MM.1S (cell line): ENCODE results near the gene F8.

Source experiments
- EZH2 ChIP-seq: fragments of 300-600 bp; sonication (generic); optimal IDR thresholded peaks from 2 replicates; pipeline ENCODE3; 2017; ENCODE audit warnings: low read depth, mild to moderate bottlenecking, antibody characterized with exemption, low read length, mixed read lengths
- EZH2phosphoT487 ChIP-seq: fragments of 300-600 bp; sonication (generic); IDR thresholded peaks from 2 replicates; pipeline ENCODE4 v1.6.1; 2018; ENCODE audit warnings: antibody characterized with exemption, low read length
- TF ChIP-seq, protein P1 (sequence below): fragments of 300-600 bp; sonication (generic); IDR thresholded peaks from 2 replicates; pipeline ENCODE4 v1.5.1; 2016; ENCODE audit warnings: antibody characterized with exemption, low read length, mixed read lengths

DNA sequence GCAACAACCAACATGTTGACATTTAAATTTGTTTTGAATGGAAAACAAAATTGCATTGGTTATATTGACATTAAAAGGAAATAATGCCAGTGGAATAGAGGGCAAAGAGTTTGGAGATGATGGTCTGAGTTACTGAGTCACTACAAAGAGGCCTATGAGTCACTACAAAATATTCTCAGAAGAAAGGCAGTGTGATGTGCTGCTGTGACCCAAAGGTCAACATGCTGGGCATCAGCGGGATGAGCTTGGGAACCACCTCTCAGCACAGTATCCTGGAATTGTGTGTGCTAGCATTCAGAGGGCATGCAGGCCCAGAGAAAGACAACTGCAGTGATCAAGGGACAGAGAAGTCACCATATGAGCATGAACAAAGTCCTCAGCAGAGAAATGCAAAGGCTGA lies 45.6 kb upstream of the F8 start:
- TF ChIP-seq, protein P1, sequence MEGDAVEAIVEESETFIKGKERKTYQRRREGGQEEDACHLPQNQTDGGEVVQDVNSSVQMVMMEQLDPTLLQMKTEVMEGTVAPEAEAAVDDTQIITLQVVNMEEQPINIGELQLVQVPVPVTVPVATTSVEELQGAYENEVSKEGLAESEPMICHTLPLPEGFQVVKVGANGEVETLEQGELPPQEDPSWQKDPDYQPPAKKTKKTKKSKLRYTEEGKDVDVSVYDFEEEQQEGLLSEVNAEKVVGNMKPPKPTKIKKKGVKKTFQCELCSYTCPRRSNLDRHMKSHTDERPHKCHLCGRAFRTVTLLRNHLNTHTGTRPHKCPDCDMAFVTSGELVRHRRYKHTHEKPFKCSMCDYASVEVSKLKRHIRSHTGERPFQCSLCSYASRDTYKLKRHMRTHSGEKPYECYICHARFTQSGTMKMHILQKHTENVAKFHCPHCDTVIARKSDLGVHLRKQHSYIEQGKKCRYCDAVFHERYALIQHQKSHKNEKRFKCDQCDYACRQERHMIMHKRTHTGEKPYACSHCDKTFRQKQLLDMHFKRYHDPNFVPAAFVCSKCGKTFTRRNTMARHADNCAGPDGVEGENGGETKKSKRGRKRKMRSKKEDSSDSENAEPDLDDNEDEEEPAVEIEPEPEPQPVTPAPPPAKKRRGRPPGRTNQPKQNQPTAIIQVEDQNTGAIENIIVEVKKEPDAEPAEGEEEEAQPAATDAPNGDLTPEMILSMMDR = no peak
- TF ChIP-seq EZH2phosphoT487 (no peak), EZH2 (no peak)
